SK-N-SH (cell line): ENCODE data around the gene AMPH. TPM values are rescaled to one million over a fixed set of nuclear protein-coding genes. Genes with fewer than 3 reads are reported as not detected.

Source experiments
- CTCF ChIA-PET: fragments of 300-600, 350-600 bp; formaldehyde crosslinking; extraction: SDS; loops from one replicate; lab custom pipeline; 2021; lab: Yijun Ruan, JAX
- POLR2A ChIA-PET: fragments of 350-600 bp; sonication (Branson Sonifier 250); formaldehyde crosslinking; extraction: SDS; loops from one replicate; lab custom pipeline; 2020; ENCODE audit warnings: antibody characterized with exemption, inconsistent platforms; lab: Yijun Ruan, JAX
- DNase-seq: peaks from one replicate; pipeline ENCODE4 v3.0.0; 2012
- H2AFZ ChIP-seq: fragments of 200-600 bp; sonication (generic); 2 replicates; pipeline ENCODE4 v1.8.1; 2016; ENCODE audit warnings: antibody characterized with exemption, mild to moderate bottlenecking, low read depth
- H3F3A ChIP-seq: fragments of 200-600 bp; sonication (generic); replicated peaks from 2 replicates; pipeline ENCODE3; 2016; ENCODE audit warnings: antibody characterized with exemption, mild to moderate bottlenecking; ENCODE audit not compliant: insufficient read depth
- H3K27ac ChIP-seq, 2 experiments: fragments of 200-500 bp in 1 of 2; fragments of 200-600 bp in 1 of 2; sonication (Bioruptor generic) in 1 of 2; sonication (generic), shearing (Covaris generic) in 1 of 2; 2 replicates each; pipeline versions ENCODE4 v1.5.1 to v1.6.1; 2014 to 2016; ENCODE audit warnings: low read depth in 2 of 2, inconsistent platforms in 1 of 2, low read length in 1 of 2, mild to moderate bottlenecking in 1 of 2, mixed read lengths in 1 of 2
- H3K27me3 ChIP-seq: fragments of 200-600 bp; sonication (generic), shearing (Covaris generic); 2 replicates; pipeline ENCODE4 v1.6.1; 2016; ENCODE audit warnings: mixed run types; ENCODE audit not compliant: insufficient read depth
- H3K36me3 ChIP-seq, 2 experiments: fragments of 200-500 bp in 1 of 2; fragments of 200-600 bp in 1 of 2; sonication (Bioruptor generic) in 1 of 2; sonication (generic) in 1 of 2; replicated peaks in 1 of 2; 2 replicates each; pipeline versions ENCODE3 to v1.5.1; 2014 to 2016; ENCODE audit warnings: low read length in 1 of 2, mild to moderate bottlenecking in 1 of 2; ENCODE audit not compliant: insufficient read depth in 2 of 2, control insufficient read depth in 1 of 2
- H3K4me1 ChIP-seq, 2 experiments: fragments of 200-500 bp in 1 of 2; fragments of 200-600 bp in 1 of 2; sonication (Bioruptor generic) in 1 of 2; sonication (generic), shearing (Covaris generic) in 1 of 2; 2 replicates each; pipeline versions ENCODE4 v1.5.1 to v1.6.1; 2014 to 2016; ENCODE audit warnings: low read depth in 1 of 2, low read length in 1 of 2, mixed run types in 1 of 2; ENCODE audit not compliant: insufficient read depth in 2 of 2, control insufficient read depth in 1 of 2
- H3K4me2 ChIP-seq: fragments of 200-600 bp; sonication (generic), shearing (Covaris generic); 2 replicates; pipeline ENCODE4 v1.6.1; 2017; ENCODE audit warnings: mixed run types
- H3K4me3 ChIP-seq, 2 experiments: fragments of 200-500 bp in 1 of 2; fragments of 200-600 bp in 1 of 2; sonication (Bioruptor generic) in 1 of 2; sonication (generic), shearing (Covaris generic) in 1 of 2; 2 replicates each; pipeline versions ENCODE4 v1.5.1 to v1.8.1; 2014 to 2016; ENCODE audit warnings: low read depth in 2 of 2, inconsistent platforms in 1 of 2, low read length in 1 of 2, mild to moderate bottlenecking in 1 of 2, mixed read lengths in 1 of 2, moderate library complexity in 1 of 2
- H3K79me2 ChIP-seq: fragments of 200-600 bp; sonication (generic); 2 replicates; pipeline ENCODE4 v1.8.1; 2017; ENCODE audit warnings: mild to moderate bottlenecking; ENCODE audit not compliant: insufficient read depth
- H3K9ac ChIP-seq: fragments of 200-600 bp; sonication (generic); 2 replicates; pipeline ENCODE4 v1.6.1; 2017; ENCODE audit warnings: mixed run types
- H3K9me2 ChIP-seq: fragments of 200-600 bp; sonication (generic); 2 replicates; pipeline ENCODE4 v1.6.1; 2017; ENCODE audit warnings: mixed run types
- H3K9me3 ChIP-seq: fragments of 200-600 bp; sonication (generic); 2 replicates; pipeline ENCODE4 v1.6.1; 2017; ENCODE audit warnings: mixed run types, mild to moderate bottlenecking, moderate library complexity
- H4K20me1 ChIP-seq: fragments of 200-600 bp; sonication (generic); 2 replicates; pipeline ENCODE4 v1.6.1; 2017; ENCODE audit warnings: mild to moderate bottlenecking, mixed run types; ENCODE audit not compliant: insufficient read depth
- EP300 ChIP-seq, 2 experiments: IDR thresholded peaks; 2 replicates each; pipeline versions ENCODE4 v1.4.0 to v1.6.1; 2012; ENCODE audit warnings: borderline replicate concordance in 1 of 2, low read depth in 1 of 2, low read length in 1 of 2
- FOSL2 ChIP-seq: IDR thresholded peaks from 2 replicates; pipeline ENCODE4 v1.4.0; 2012; ENCODE audit warnings: low read depth, mild to moderate bottlenecking, moderate library complexity, borderline replicate concordance
- NFIC ChIP-seq: IDR thresholded peaks from 2 replicates; pipeline ENCODE4 v1.4.0; 2012; ENCODE audit warnings: borderline replicate concordance
- RAD21 ChIP-seq: IDR thresholded peaks from 2 replicates; pipeline ENCODE4 v1.6.1; 2012; ENCODE audit warnings: mild to moderate bottlenecking, low read length
- REST ChIP-seq: IDR thresholded peaks from 2 replicates; pipeline ENCODE4 v1.6.1; 2012; ENCODE audit warnings: mild to moderate bottlenecking, low read depth, low read length, moderate library complexity
- RFX5 ChIP-seq: IDR thresholded peaks from 2 replicates; pipeline ENCODE4 v1.6.1; 2012; ENCODE audit warnings: mild to moderate bottlenecking, improper control_type of control experiment, low read length
- TCF12 ChIP-seq: IDR thresholded peaks from 2 replicates; pipeline ENCODE4 v1.4.0; 2012
- WGBS: methylation state at CpG from one replicate; pipeline ENCODE4 v1.1.6; 2017; ENCODE audit warnings: low lambda C conversion rate; 5-methylcytosine and 5-hydroxymethylcytosine counted together
- polyA plus RNA-seq, 3 experiments: library from polyadenylated mRNA; depleted of rRNA; stranded (reverse); fragments of >200 nt; gene quantifications; 2 replicates each; pipeline ENCODE4 v1.2.3, GENCODE V29; 2012
- TF ChIP-seq, protein P1 (sequence below): IDR thresholded peaks from 2 replicates; pipeline ENCODE4 v1.4.0; 2012; ENCODE audit warnings: low read depth

The AMPH gene
- polyA plus RNA-seq (2012; rRNA removed), result 0.05 and 0.08 TPM in 2 replicates
- 0.07 and 0.15 TPM in 2 replicates for polyA plus RNA-seq (2012; cell fraction: cytosol; rRNA removed)
- 0.13 and 0.18 TPM in 2 replicates for polyA plus RNA-seq (2012; cell fraction: nucleus; rRNA removed)

DNA sequence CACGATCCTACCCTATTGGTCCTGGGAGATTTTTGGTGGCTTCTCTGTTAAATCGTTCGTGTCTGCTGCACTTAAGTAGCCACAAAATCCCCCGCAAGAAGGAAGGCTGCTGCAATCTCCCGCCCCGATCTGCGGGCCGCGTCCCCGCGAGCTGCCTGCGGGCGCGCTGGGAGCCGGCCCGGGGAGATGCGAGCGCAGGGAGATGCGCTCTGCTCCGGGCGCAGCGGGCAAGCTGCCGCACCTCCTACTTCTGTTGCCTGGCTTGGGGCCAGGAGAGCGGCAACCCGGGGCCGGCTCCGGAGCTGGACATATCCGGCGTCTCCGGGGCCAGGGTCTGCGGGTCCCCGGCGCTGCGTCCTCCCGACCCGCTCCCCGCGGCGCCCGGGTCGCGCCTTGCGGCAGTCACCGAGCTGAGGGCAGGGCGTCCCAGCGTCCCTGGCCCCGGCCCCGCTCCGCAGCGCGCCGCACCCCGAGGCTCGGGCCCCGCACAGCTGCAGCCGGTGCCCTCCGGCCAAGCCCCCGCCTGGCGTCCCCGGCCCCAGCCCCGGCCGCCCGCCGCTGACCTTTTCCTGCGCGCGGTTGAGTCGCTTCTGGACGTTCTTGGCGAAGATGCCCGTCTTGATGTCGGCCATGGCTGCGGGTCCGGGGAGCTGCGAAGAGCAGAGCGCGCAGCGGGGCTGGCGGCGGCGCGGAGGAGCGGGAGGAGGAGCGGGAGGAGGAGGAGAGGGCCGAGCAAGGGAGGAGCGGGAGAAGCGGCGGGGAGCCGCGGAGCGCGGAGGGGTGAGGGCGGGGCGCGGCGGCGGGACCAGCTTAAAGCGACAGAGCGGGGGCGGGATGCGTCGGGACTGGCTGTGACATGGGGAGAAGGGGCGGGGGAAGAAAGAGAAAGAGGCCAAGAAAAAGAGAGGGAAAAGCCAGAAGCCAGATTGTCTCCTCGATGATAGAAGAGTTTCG is at the start of gene AMPH:
Gene AMPH (minus strand): TSS at position 654 of the 954 bp plus-strand sequence. CDS start 22 bp downstream, at position 632.
- POLR2A ChIA-PET, result no interaction called here
- no peaks in the 10 kb centered on the region for H3K9me3 ChIP-seq

More for the DNA sequence above, at the start of gene AMPH:
- H3K36me3 ChIP-seq, result no peaks in the 10 kb centered on the region
- H3K27me3 ChIP-seq, result peaks cover 37% of the 10 kb centered on the region
- no peaks in the 10 kb centered on the region for H3F3A ChIP-seq
- CTCF ChIA-PET, result interaction anchor here (0.9 to 1.6 kb wide), 2 partner anchors 29 to 232 kb away, joined by 3 to 4 read pairs; no protein-coding TSS in a partner anchor
- no peaks in the 10 kb centered on the region; a peak in 1 of 4 replicates for H3K4me1 ChIP-seq
- TF ChIP-seq EP300 (IDR thresholded peaks at IDR 0.05; ENCODE audit: borderline replicate concordance in 1 of 2, low read depth in 1 of 2, low read length in 1 of 2), result no peak
- TF ChIP-seq RFX5, result no peak
- TF ChIP-seq TCF12, result no peak
- 0 out of 2 replicates have a peak, but pooled peaks have one; percentile 6 for TF ChIP-seq NFIC
- TF ChIP-seq REST, result no peak
- TF ChIP-seq, protein P1, sequence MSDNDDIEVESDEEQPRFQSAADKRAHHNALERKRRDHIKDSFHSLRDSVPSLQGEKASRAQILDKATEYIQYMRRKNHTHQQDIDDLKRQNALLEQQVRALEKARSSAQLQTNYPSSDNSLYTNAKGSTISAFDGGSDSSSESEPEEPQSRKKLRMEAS, result no peak
- TF ChIP-seq RAD21, result no peak
- no peak for TF ChIP-seq FOSL2
- TF ChIP-seq, all 33 proteins: peak for 1
- no peaks in the 10 kb centered on the region for H3K79me2 ChIP-seq
- peak within 1 kb of the TSS; percentile 78 for H3K4me2 ChIP-seq
- no peaks in the 10 kb centered on the region for H4K20me1 ChIP-seq
- no peak within 1 kb of the TSS for H3K9ac ChIP-seq
- H3K4me3 ChIP-seq, result peak within 1 kb of the TSS; percentile 42 to 55
- WGBS, result 3% methylated on average over 47 of the region's 105 CpGs
- H3K27ac ChIP-seq, result no peak within 1 kb of the TSS
- H2AFZ ChIP-seq, result peak within 1 kb of the TSS; percentile 82
- DNase-seq, result peak; percentile 74
- no peaks in the 10 kb centered on the region for H3K9me2 ChIP-seq
